NCI-H2227 treated with DMSO at 0.1 percent for 48 hours (cell line): ENCODE data around the gene CRYZ.

ENCODE experiments used
- DNase-seq: peaks from one replicate; lab custom pipeline; 2025; lab: John Stamatoyannopoulos, UW

Gene CRYZ

GRCh38 chr1:74731399-74732052 is 1.3 kb downstream of the CRYZ start:
- no peak for DNase-seq

- no peak for DNase-seq
Measured at GRCh38 chr1:74729741-74730478, 2.9 kb downstream of the CRYZ start.

GRCh38 chr1:74728736-74729135 is 4.1 kb downstream of the CRYZ start:
- no peak for DNase-seq

GRCh38 chr1:74726063-74726462 is 6.8 kb downstream of the CRYZ start:
- no peak for DNase-seq

- DNase-seq: no peak
Measured at GRCh38 chr1:74717626-74718025, 15.2 kb downstream of the CRYZ start.

GRCh38 chr1:74716822-74717221 is 16.0 kb downstream of the CRYZ start:
- no peak for DNase-seq

GRCh38 chr1:74715806-74716205 is 17.0 kb downstream of the CRYZ start:
- DNase-seq: no peak

- DNase-seq: no peak
Measured at GRCh38 chr1:74715236-74715502, 17.7 kb downstream of the CRYZ start.

GRCh38 chr1:74714429-74715235 is 18.2 kb downstream of the CRYZ start:
- no peak for DNase-seq

GRCh38 chr1:74713849-74714248 is 19.0 kb downstream of the CRYZ start:
- no peak for DNase-seq

- peak; percentile 16 for DNase-seq
Measured at GRCh38 chr1:74712881-74713280, 20.0 kb downstream of the CRYZ start.

GRCh38 chr1:74703386-74704182 is 29.3 kb downstream of the CRYZ start:
- DNase-seq: no peak

GRCh38 chr1:74699331-74699730 is 33.5 kb downstream of the CRYZ start:
- DNase-seq: no peak

GRCh38 chr1:74697832-74698231 is 35.0 kb downstream of the CRYZ start:
- no peak for DNase-seq

- no peak for DNase-seq
Measured at GRCh38 chr1:74693473-74693872, 39.4 kb downstream of the CRYZ start.

- peak; percentile 25 for DNase-seq
Measured at GRCh38 chr1:74690909-74691308, 41.9 kb downstream of the CRYZ start.

GRCh38 chr1:74690364-74690696 is 42.5 kb downstream of the CRYZ start:
- no peak for DNase-seq

GRCh38 chr1:74689621-74690363 is 43.1 kb downstream of the CRYZ start:
- DNase-seq: peak; percentile 40

GRCh38 chr1:74686928-74687327 is 45.9 kb downstream of the CRYZ start:
- DNase-seq: no peak

GRCh38 chr1:74684301-74684700 is 48.5 kb downstream of the CRYZ start:
- DNase-seq: no peak

GRCh38 chr1:74683656-74684055 is 49.2 kb downstream of the CRYZ start:
- no peak for DNase-seq

- DNase-seq: no peak
Measured at GRCh38 chr1:74681851-74682250, 51.0 kb downstream of the CRYZ start.
